Fibroblast of lung (primary cell): ENCODE measurements around the gene SCFD2.

Experiments
- EZH2 ChIP-seq: IDR thresholded peaks from 2 replicates; pipeline ENCODE4 v1.5.1; 2012; ENCODE audit warnings: low read length, control low read depth, mild to moderate bottlenecking; ENCODE audit errors: missing control alignments
- TF ChIP-seq, protein P1 (sequence below), 2 donors: IDR thresholded peaks in 1 of 2; conservative IDR thresholded peaks in 1 of 2; 1 replicate in 1 of 2; 2 replicates in 1 of 2; pipeline ENCODE4 v1.5.1; 2011 to 2012; ENCODE audit warnings: low read length in 2 of 2, control low read depth in 1 of 2, inconsistent platforms in 1 of 2, low read depth in 1 of 2, mild to moderate bottlenecking in 1 of 2

- TF ChIP-seq, protein P1, sequence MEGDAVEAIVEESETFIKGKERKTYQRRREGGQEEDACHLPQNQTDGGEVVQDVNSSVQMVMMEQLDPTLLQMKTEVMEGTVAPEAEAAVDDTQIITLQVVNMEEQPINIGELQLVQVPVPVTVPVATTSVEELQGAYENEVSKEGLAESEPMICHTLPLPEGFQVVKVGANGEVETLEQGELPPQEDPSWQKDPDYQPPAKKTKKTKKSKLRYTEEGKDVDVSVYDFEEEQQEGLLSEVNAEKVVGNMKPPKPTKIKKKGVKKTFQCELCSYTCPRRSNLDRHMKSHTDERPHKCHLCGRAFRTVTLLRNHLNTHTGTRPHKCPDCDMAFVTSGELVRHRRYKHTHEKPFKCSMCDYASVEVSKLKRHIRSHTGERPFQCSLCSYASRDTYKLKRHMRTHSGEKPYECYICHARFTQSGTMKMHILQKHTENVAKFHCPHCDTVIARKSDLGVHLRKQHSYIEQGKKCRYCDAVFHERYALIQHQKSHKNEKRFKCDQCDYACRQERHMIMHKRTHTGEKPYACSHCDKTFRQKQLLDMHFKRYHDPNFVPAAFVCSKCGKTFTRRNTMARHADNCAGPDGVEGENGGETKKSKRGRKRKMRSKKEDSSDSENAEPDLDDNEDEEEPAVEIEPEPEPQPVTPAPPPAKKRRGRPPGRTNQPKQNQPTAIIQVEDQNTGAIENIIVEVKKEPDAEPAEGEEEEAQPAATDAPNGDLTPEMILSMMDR (conservative IDR thresholded peaks at IDR 0.05 in 1 of 2, IDR thresholded peaks at IDR 0.05 in 1 of 2; ENCODE audit: low read depth in 1 of 2, low read length in 2 of 2): no peak
- TF ChIP-seq EZH2: no peak
Observed at GRCh38 chr4:53156896-53157295, 209.0 kb downstream of the SCFD2 start.
